SW 1271 (cell line): ENCODE data around the gene TRPC5OS.
A peak's percentile ranks its signal among the peaks of the same experiment; 100 is the strongest.

Experiments
- DNase-seq, 2 experiments: peaks; one replicate each; lab custom pipeline; 2025; lab: John Stamatoyannopoulos, UW

The TRPC5OS gene

GRCh38 chrX:111875881-111876280 lies at the start of gene TRPC5OS:
TRPC5OS (plus strand) TSS chrX:111876181; CDS start chrX:111901850, 25,669 bp downstream.
- DNase-seq: no peak

- no peak for DNase-seq
Measured at GRCh38 chrX:111829345-111829744, 46.6 kb upstream of the TRPC5OS start.

- no peak for DNase-seq
Measured at GRCh38 chrX:111830571-111830970, 45.4 kb upstream of the TRPC5OS start.

GRCh38 chrX:111831343-111831742 lies 44.6 kb upstream of the TRPC5OS start:
- no peak for DNase-seq

GRCh38 chrX:111837197-111837596 lies 38.8 kb upstream of the TRPC5OS start:
- DNase-seq: no peak

DNA sequence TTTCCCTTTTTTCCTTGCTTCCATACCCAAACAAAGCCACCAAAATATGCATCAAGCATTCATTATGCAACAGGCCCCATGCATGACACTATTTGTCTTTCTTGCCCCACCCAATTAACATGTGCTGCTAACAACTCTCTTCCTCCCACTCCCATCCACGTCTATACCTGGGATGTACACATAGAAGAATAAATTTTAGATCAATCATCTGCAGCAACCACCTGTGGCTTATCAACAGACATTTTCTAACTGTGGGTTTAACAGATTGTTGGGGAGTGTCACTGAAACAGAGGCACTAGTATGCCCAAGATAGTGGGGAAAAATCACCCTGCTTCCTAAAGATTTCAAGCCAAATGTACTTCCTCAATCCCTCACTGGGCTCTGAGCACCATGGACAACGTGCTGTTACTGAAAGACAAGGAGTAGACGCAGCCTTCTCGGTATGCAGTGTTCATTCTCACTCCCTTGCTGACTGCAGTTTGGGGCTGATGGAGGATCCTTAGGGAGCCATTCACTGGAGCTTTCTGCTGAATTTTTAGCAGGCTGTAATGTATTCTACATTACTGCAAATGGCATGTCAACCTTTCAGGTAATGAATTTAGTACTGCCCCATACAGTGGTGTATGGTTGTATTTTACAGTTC lies 28.4 kb upstream of the TRPC5OS start:
- DNase-seq: no peak

DNA sequence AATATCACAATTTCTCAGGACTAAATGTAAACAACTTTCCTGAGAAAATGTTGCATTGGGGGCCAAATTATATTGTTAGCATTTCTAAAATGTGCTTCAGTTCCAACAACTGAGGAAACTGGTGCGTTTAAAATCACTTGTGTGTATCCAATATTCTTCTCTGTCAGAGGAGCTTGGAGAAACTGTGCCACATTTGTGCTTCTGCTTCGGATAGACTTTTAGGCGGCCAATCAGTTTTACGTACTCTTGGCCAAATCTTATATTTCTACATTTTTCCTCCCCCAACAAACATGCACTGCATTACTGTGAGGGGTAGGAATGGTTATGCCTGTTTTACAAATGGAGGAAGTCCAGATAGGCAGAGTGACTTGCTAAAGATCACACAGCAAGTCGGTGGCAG lies 27.4 kb upstream of the TRPC5OS start:
- DNase-seq: no peak

DNA sequence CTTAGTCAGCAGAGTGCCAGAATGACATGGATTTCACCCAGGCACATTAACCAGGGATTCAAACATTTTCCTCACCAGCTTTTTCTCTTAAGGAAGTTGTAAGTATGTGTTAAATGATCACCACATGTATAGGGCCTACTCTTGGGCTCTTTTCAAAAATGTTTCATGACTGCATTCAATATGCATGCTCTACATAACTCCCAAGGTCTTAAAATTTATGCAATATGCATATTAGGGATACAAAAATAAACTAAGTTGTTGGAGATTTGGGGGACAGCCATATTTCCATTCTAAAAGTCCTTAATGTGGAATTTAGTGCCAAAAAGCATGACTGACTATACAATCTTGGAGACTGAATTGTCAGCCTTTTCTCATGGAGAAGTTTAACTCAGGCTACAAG lies 25.0 kb upstream of the TRPC5OS start:
- no peak for DNase-seq

GRCh38 chrX:111854556-111855490 lies 21.2 kb upstream of the TRPC5OS start:
- no peak for DNase-seq

GRCh38 chrX:111857534-111858060 lies 18.4 kb upstream of the TRPC5OS start:
- DNase-seq: no peak

- no peak for DNase-seq
Measured at GRCh38 chrX:111861605-111862004, 14.4 kb upstream of the TRPC5OS start.

- no peak for DNase-seq
Measured at GRCh38 chrX:111867236-111867635, 8.7 kb upstream of the TRPC5OS start.

GRCh38 chrX:111868726-111869638 lies 7.0 kb upstream of the TRPC5OS start:
- DNase-seq: no peak

DNA sequence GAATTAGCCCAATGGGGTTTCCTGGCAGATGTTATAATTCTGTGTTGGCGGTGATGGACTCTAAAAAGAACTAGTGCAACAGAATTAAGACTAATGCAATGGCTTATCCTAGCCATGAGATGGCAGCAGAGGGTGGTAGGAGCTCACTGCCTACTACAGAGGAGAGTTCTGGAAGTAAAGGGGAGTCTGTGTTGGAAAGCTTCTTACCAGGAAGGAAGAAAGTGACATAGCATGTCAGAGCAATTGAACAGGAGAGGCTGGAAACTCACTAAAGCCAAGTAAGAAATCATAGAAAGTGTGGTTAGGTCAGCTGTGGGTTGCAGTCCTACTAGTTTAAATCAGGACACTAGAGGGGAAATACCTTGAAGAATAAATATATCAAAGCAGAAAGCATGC lies 6.3 kb upstream of the TRPC5OS start:
- peak in 1 of 2 experiments; percentile 7 for DNase-seq

DNA sequence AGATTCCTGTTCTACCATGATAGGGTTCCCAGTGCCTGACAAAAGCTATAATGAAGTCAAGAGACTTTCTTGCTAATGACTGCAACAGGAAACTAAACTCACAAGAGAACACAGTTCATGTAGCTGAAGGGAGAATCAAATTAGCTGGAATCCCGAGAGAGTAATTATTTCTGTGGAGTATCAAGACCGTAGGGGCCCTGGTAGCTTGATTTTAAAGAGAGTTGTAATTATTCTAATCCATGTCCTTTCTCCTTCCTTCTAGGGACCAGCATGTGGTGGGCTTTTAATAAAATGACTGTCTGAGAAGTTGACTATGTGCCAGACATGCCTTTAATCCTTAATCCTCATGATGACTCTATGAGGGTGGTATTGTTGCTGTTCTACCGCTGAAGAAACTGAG lies 1.7 kb upstream of the TRPC5OS start:
- no peak for DNase-seq

DNA sequence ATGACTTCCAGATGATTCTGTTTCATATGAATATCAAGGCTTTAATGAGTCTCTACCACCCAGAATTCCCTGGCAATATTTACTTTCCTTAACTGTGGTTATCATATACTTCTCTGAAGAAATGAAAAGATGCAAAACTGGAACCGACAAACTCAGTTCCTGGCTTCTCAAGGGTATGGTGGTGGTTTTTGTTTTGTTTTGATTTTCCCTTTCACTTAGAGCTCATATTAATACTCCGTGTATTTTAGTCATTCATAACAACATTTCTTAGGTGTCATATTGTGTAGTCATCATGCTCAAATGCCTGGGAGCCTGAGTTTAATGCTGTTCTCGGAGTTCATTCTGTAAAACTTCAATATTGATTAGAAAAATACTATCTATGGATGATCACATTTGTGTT lies 665 bp downstream of the TRPC5OS start:
- no peak for DNase-seq

GRCh38 chrX:111877681-111878080 lies 1.7 kb downstream of the TRPC5OS start:
- DNase-seq: no peak

DNA sequence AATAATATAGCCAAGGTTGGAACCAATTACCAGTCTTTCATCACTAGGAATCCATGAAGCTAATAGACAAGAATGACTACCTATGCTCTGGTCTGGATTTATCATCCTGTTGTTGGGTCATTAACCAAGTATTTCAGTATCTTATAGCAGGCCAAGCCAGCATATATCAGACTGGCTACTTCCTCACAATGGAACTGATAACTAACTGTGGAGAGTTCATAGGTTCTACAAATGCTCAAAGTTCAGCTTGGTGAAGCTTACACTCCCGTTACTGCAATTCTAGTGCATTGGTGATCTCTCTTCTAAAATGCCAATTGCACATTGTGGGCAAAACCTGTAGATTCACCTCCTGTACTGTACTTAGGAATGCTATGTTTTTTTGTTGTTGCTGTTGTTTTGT lies 4.8 kb downstream of the TRPC5OS start:
- DNase-seq: no peak

DNA sequence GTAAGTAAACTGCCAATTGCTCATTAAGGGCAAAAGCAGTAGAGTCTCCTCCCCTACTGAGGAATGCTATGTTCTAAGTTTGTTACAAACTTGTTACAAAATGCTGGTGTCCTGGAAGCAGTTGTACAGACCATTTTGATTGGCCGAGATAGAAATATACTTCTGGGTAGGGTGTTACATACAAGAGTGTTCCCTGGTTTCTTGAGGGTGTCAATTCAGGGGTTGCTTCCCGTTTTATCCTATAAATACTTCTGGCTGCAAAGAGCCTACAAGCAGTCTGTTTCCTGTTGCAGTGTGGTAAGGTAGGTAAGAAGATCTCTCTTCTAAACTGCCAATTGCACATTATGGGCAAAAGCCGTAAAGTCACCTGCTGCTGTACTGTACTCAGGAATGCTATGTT lies 5.7 kb downstream of the TRPC5OS start:
- DNase-seq: no peak

DNA sequence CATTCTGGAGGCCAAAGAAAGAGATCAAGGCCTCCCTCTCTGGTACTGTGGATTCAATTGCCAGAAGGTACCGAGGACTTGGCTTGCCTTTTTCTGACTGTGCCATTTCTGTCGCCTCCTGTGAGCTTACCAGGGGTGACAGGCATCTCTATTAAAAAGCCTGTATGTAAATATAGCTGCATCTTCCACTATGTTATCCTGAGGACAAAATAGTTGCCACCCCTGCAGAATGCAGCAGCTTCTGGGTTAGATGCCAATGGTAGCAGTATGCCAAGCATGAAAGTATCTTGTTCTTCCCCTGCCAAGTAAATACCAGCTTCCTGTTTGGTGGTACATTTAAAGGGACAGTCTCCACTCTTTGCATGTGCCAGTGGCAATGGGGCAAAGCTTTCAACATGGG lies 10.7 kb downstream of the TRPC5OS start:
- DNase-seq: no peak

GRCh38 chrX:111888600-111888999 lies 12.6 kb downstream of the TRPC5OS start:
- DNase-seq: no peak

- DNase-seq: no peak
Measured at GRCh38 chrX:111892375-111892774, 16.4 kb downstream of the TRPC5OS start.
